Measurements from ENCODE around the gene TKTL1.

The TKTL1 gene

DNA sequence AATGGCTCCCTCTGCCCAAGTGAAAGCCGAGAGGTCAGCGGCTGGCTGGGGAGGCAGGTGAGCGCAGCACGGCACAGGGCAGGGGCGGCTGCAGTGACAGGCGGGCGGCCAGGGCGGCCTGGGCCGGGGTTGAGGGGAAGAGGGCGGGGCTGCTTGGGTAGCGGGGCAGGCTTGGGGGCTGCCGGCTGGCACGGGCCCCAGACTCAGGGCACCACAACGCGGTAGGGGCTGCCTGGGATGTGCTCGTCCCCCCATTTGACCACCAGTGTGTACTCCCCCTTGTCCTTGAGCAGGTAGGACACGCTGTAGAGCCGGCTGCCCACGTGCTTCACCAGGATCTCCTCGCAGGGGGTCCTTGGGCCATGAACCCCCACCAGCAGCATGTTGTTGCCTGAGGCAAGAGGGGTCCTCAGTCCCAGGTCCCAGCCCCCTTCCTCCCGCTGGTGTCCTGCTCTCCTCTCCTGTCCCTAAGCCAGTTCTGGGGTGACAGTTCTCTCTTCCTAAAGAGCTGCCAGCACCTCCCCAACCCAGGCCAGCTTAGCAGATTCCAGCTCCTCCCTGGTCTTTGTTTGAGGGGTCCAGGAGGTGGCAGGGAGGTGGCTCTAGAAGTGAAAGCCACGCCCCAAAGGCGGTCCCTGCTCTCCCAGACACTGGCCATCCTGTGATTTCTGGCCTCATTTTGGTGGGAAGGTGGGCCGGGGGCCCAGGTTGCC, 53.2 kb downstream of the TKTL1 start:
- DNase-seq: no peak

DNA sequence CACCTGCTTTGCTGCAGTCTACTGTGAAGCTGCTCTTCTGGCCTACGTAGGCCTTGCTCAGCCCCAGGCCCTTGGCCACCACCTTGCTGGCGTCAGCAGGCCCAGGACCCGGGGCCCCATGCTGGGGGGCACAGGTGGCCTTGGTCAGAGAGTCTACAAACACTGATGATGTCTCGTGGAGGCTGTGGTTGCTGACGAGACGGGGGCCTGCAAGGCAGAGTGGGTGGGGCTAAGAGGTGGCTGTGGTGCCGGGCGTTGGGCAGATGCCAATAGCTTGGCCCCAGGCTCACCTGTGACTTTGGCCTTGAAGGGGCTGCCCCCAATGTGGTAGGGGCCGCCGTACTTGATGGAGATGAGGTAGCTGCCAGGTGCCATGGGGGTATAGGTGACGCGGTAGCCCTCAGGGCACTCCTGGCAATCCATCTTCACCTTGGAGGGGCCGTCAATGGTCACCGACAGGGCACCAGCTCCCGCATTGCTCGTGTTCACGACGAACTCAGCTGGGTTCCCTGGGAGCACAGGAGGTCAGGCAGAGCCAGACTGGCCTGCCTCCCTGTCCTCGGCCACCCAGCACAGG, 53.9 kb downstream of the TKTL1 start:
- DNase-seq: no peak

GRCh38 chrX:154349979-154350378, 54.4 kb downstream of the TKTL1 start:
- no peak for DNase-seq

DNA sequence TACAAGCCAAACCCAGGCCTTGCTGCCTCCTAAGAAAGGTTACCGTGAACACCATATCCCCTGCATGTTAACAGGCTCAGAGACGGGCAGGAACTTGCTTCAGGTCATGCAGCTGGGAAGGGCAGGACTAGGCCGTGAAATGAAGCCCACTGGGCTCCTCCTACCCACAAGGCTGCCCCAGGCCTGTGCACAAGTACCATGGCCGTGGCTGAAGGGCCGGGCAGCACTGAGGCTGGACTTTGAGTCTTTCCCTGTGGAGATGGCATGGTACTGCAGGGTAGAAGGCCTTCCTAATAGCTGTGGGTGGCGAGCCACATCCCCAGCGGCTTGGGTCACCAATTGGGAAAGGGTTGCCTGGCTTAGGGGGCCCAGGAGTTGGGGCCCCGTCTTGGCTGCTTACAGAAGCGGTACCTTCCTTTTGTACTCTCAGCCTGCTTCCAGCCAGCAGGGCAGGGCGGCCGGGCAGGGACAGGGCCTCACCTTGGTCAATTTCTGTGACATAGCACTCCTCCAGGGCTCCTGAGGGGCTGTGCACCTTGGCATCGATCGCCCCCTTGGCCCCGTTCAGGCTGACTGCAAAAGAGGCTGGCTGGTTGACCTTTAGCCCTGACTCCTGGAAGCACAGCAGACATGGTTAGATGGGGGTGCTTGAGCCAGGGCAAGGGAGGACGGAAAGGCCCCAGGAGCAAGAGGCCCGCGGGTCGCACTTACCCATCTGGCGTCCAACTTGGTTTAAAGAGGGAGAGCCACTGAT, 55.0 kb downstream of the TKTL1 start:
- DNase-seq: no peak

DNA sequence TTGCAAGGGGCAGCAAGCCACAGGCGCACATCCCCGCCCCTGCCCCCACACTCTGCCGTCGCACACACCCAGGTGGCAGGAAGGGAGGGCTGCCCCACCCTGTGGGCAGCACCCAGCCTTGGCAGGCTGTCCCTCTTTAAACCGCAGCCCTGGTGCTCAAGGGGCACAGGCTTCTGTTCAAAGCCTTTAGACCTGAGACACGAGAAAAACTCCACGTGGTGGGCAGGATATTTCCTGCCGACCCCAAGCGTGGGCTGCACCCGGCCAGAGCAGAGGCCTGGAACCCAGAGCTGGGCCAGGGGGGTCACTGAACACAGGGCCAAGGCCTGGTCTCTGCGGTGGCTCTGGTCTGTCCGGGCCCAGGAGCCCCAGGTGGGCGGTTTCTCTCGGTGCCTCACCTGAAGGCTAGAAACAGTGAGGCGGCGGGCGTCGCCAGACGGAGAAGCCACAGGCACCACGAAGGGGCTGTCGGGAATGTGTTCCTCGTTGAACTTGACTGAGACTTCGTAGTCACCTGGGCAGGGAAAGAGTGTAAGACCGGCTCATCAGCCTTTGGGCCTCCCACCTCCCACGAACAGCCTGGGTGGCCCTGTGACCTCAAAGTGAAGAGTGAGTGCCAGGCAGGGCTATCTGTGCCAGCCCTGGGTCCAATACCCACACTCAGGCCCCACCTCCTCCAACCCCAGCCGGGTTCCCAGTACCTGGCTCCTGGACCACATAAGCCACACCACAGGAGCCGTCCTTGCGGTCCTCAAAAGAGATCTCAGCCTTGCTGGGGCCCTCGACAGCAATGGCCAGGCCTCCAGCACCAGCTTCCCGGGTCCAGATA, 55.8 kb downstream of the TKTL1 start:
- no peak for DNase-seq

- DNase-seq: no peak
These were observed 56.4 kb downstream of the TKTL1 start for GRCh38 chrX:154352012-154352401.

DNA sequence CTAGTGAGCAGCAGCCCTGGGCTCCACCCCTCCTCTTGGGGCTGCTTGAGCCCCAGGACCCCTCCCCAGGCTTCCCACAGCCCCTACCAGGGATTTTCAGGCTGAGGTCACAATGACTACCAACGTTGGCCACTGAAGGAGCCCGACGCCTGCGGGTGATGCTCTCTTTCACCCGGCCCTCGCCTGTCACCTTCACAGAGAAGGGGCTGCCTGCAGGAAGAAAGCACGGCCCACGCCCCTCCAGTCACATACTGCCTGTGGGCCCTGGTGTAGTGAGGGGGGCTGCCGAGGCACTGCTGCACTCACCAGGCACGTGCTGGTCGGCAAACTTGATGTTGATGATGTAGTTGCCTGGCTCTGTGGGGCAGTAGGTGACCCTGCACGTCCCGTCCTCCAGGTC, 56.9 kb downstream of the TKTL1 start:
- no peak for DNase-seq

- no peak for DNase-seq
These were observed 57.7 kb downstream of the TKTL1 start for GRCh38 chrX:154353172-154353843.

DNA sequence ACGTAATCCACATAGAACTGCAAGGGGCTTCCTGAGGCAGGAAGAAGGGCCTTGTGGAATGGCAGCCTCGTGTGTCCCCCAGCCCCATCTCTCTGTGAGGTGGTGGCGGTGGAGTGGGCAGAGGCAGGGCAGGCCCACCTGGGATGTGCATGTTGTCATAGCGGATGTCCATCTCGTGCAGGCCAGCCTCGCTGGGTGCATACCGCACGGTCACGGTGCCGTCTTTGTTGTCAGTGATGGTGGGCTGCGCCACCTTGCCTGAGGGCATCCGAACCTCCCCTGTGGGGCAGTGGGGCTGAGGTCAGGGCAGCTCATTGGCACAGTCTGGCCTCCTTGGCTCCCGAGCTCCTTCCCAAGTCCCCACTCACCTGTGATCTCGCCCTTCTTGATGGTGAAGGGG, 58.4 kb downstream of the TKTL1 start:
- DNase-seq: no peak

DNA sequence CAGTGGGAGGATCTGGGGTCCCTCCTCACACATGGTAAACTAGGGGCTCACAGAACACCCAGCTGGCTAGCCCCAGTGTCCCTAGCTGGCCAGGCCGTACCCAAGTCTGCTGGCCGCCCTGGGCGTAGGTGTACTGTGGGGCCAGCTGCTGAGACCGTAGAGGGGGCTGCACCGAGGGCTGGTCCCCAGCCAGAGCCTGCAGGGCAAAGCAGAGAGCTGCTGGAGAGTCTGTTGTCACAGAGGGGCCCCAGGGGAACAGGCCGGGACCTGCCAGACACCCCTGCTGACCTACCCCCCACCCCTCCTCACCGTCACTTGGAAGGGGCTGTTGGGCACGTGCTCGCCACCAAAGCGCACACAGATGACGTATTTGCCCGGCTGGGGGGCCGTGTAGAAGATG, 58.9 kb downstream of the TKTL1 start:
- DNase-seq: no peak

DNA sequence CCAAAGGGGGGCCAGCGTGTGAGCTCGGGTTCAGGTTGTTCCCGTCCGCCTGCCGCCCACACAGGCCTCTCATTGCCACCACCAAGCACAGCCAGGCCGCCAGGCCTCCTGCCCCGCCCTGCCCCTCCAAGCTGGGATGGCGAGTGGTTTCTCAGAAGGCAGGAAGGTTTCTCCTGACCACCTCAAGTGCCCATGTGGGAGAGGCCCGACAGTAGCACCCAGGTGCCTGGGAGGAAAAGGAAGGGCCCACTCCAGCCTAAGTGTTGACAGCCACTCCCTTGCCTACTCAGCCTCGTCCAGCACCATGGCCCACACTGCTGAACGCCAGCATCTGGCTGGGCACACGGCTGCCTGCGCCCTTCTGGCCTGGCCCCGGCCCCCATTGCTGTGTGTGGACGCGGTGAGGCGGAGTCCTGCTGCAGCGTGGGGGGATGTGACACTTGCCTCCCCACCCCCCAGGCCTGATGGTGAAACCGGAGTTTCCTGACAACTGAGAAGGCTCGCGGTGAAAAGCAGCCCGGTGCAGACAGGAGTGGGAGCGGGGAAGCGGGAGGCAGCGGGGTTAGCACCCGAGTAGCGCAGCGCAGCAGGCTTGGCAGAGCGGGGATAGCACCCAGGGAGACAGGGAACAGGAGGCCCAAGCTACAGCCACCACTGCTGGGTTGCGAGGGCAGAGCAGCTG, 59.6 kb downstream of the TKTL1 start:
- DNase-seq: no peak

DNA sequence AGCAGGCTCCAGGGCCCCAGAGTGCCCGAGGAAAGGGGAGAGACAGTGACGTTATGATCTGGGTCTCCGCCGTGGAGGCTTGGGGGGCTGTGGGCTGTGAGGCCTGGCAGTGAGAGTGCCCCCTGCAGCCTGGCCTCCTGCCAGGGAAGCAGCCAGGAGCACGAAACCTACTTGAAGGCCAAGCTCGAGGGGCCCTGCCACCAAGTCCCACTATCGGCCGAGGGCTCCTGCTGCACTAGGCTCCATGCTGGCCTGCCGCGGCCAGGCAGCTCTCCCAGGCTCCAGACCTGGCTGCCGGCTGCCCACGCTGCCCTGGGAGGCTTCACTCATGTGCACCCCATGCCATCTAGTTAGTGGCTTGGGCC, 60.2 kb downstream of the TKTL1 start:
- no peak for DNase-seq

- DNase-seq: no peak
These were observed 61.0 kb downstream of the TKTL1 start for GRCh38 chrX:154356596-154356995.

DNA sequence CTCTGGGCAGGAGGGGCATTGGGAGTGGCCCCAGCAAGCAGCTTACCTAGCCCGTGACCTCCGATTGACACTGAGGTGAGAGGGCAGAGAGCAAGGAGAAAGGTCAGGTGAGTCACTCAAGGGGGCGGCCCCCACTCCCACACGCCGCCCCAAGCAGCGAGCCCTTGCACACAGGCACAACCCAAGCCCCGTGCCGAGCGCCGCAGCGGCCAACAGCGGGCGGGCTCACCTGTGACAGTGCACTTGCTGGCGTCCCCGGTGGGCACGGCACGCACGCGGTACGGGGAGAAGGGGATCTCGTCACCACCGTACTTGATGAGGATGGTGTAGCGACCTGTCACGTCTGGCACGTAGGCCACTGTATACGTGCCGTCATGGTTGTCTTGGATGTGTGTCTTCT, 61.6 kb downstream of the TKTL1 start:
- DNase-seq: no peak

DNA sequence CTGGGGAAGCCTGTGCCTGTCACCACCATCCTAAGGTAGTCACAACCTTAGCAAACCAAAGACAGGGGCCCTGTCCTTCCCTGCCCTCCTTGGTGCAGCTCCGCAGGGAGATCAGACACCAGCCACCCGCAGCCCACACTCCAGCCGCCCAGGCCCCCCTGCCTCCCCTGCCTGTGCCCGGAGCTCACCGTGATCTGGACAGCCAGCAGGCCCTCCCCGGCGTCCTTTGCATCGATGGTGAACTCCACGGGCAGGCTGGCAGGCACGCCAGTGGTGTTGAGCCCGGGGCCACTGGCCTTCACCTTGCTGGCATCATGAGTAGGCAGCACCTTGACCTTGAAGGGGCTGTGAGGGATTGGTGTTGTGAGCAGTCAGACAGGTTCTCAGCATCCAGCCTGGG, 62.4 kb downstream of the TKTL1 start:
- DNase-seq: no peak

DNA sequence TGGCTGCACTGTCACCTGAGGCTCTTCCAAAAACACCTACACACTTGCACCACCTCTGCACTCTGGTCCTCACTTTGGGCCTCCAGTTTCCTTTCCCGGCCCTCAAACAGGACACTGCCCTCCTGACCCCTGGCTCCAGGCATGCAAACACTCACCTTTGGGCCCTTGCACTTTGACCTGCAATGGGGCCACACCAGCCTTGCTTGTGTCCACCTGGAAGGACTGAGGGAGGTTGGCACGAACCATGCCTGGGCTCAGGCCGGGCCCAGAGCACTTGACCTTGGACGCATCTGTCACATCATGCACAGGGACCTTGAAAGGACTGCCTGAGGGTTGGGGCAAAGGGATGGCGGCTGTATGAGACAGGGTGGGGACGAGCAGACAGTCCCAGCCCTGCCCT, 63.2 kb downstream of the TKTL1 start:
- no peak for DNase-seq

DNA sequence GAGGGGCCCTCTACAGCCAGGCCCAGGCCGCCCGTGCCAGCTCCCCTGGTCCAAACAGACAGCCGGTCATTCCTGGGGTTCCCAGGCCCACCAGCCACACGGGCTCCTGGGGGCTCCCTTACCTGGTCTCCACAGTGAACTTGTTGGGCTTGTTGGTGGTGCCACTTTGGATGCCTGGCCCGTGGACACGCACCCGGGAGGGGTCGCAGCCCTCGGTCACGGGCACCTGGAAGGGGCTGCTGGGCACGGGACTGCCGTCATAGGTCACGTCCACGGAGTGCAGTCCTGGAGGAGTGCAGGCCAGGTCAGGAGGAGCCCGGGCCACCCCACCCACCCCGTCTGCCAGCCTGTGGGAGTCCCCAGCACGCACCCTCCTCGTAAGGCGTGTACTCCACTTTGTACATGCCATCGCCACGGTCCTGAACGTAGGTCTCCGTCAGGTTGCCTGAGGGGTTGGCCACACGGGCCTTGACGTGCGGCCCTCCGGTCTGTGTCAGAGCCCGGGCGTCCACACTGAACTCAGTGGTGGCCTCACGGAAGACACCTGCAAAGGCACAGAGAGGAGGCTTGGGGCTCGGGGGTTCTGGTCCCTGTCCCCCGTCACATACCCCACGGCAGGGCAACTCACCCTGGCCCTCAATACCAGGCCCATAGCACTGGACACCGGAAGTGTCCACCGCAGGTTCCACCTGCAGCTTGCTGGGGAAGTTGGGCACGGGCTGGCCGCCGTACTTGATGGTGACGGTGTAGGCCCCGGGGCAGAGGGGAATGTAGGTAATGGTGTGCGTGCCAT, 64.0 kb downstream of the TKTL1 start:
- no peak for DNase-seq

- DNase-seq: no peak
These were observed 64.6 kb downstream of the TKTL1 start for GRCh38 chrX:154360155-154360713.

DNA sequence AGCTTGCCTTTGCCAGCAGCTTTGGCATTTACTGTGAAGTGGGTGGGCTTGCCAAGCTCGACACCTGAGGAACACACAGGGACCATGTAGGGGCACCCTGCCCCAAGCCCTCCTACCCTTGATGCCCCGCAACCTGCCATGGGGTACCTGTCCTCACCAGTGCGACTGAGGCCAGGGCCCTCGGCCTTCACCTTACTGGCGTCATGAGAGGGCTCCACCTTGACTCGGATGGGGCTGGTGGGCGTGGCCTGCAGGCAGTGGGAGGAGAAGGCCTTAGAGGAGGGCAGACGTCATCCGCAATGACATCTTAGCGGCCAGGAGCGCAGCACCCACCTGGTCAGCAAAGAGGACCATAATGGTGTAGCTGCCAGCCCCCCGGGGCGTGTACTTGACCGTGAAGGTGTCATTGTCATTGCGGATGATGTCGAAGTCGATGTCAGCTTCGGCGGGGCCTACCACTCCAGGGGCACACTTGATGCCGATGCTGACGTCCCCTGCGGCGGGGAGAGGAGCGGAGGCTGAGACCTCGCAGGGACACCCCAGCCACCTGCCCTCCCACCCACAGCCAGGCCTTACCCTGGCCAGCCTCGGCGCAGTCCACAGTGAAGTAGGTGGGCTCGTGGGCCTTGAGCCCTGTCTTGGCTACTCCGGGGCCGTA, 66.6 kb downstream of the TKTL1 start:
- DNase-seq: no peak

DNA sequence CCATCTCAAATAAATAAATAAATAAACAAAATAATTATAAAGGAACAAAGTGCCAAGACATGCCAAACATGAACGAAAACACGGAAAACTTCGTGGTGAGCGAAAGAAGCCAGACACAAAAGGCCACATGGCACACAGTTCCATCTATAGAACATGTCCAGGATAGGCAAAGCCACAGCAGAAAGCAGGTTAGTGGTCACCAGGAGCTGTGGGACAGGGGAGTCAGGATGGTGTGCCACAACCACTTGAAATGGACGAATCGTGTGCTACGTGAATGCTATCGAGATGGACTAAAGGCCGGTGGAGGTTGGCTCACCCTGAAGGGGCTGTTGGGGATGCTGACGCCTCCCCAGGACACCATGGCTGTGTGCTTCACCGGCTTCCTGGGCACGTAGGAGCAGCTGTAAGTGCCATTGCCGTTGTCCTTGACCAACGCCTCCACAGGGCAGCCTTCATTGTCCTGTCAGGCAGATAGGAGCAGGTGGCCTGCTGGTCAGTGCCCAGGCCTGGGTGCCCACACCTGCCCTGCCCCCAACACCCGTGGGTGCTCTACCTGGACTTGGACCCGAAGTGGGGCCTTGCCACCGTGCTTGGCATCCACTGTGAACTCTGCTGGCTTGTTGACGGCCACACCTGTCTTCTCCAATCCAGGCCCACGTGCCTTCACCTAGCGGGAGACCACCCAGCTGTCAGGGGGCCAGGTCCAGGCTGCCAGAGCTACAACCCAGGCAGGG, 68.3 kb downstream of the TKTL1 start:
- no peak for DNase-seq
